ENCODE measurements around the gene MDH2. TPM values are rescaled to one million over a fixed set of nuclear protein-coding genes. Genes with fewer than 3 reads are reported as not detected.
"Not testable (repeated sequence)": the region's sequence is repeated elsewhere in the genome, so short reads cannot be mapped to it uniquely, and the experiment has no call there.

The MDH2 gene
- 100 to 1,000 TPM; 336 to 499 (median 479) TPM for total RNA-seq
- 310 TPM for polyA plus RNA-seq
- long read RNA-seq, donor 1, transcript MDH2-201 (9 exons, 2,209 nt) = major isoform, 647 of 716 reads
- long read RNA-seq, donor 1, transcript MDH2-204 (8 exons, 2,020 nt) = minor isoform, 5 of 716 reads
- long read RNA-seq, donor 1, partial matches to known transcripts = 52 of 716 reads
- long read RNA-seq, donor 1, other reads (novel, unspliced or antisense) = 9 of 716 reads
- long read RNA-seq, donor 2, transcript MDH2-201 (9 exons, 2,209 nt) = major isoform, 426 of 512 reads
- long read RNA-seq, donor 2, partial matches to known transcripts = 76 of 512 reads
- long read RNA-seq, donor 2, other reads (novel, unspliced or antisense) = 3 of 512 reads
- long read RNA-seq, donor 3, transcript MDH2-204 (8 exons, 2,020 nt) = minor isoform, 6 of 931 reads
- long read RNA-seq, donor 3, transcript MDH2-201 (9 exons, 2,209 nt) = major isoform, 828 of 931 reads
- long read RNA-seq, donor 3, partial matches to known transcripts = 67 of 931 reads
- long read RNA-seq, donor 3, other reads (novel, unspliced or antisense) = 27 of 931 reads
- long read RNA-seq, donor 4, transcript MDH2-201 (9 exons, 2,209 nt) = major isoform, 445 of 494 reads
- long read RNA-seq, donor 4, partial matches to known transcripts = 33 of 494 reads
- long read RNA-seq, donor 4, other reads (novel, unspliced or antisense) = 10 of 494 reads

GRCh38 chr7:76047811-76048667 is at the start of gene MDH2, which contains the start of gene STYXL1:
TSS of gene MDH2 (plus strand) at chr7:76048106. CDS start at chr7:76048161, 55 bp downstream.
TSS of gene STYXL1 (minus strand) at chr7:76048000. CDS start at chr7:76030523, 17,477 bp downstream.
- peak within 1 kb of the TSS; percentile 90 for H3K27ac ChIP-seq (ENCODE audit: low read length)
- no peaks in the 10 kb centered on the region for H3K27me3 ChIP-seq (ENCODE audit: control insufficient read depth, insufficient read depth)
- H3K4me3 ChIP-seq (ENCODE audit: low read length) = peak within 1 kb of the TSS; percentile 84
- peaks cover 4% of the 10 kb centered on the region for H3K4me1 ChIP-seq (ENCODE audit: control insufficient read depth, insufficient read depth, low read length)
- ATAC-seq (peak; percentile 98), DNase-seq (peak; percentile 96 to 98 (median 98))
- no peaks in the 10 kb centered on the region for H3K9me3 ChIP-seq (ENCODE audit: control insufficient read depth, low read length)
- WGBS = under 1% methylated on average over 58 of the region's 58 CpGs
- intact Hi-C loops (cut with DNase I) = no loop called here

GRCh38 chr7:76000566-76000965 is 47.3 kb upstream of the MDH2 start:
- Histone ChIP-seq H3K27ac (ENCODE audit: low read length) (no peak overlapping the region), H3K4me3 (ENCODE audit: low read length) (no peak overlapping the region), H3K27me3 (ENCODE audit: control insufficient read depth, insufficient read depth) (no peaks in the 10 kb centered on the region), H3K9me3 (ENCODE audit: control insufficient read depth, low read length) (no peaks in the 10 kb centered on the region), H3K4me1 (ENCODE audit: control insufficient read depth, insufficient read depth, low read length) (no peaks in the 10 kb centered on the region)
- WGBS = 94% methylated on average over 11 of the region's 11 CpGs
- intact Hi-C loops (cut with DNase I) = no loop called here
- peak in 1 of 3 donors; percentile 60 for DNase-seq
- ATAC-seq = peak in 1 of 2 donors; percentile 6

- intact Hi-C loops (cut with DNase I) = no loop called here
- WGBS = 79% methylated on average over 6 of the region's 6 CpGs
- H3K27ac ChIP-seq (ENCODE audit: low read length) = no peak overlapping the region
- no peaks in the 10 kb centered on the region for H3K9me3 ChIP-seq (ENCODE audit: control insufficient read depth, low read length)
- no peak for DNase-seq
- no peak overlapping the region for H3K4me3 ChIP-seq (ENCODE audit: low read length)
- ATAC-seq = peak in 1 of 2 donors; percentile 18
- no peaks in the 10 kb centered on the region for H3K27me3 ChIP-seq (ENCODE audit: control insufficient read depth, insufficient read depth)
- no peaks in the 10 kb centered on the region for H3K4me1 ChIP-seq (ENCODE audit: control insufficient read depth, insufficient read depth, low read length)
These were observed 45.8 kb upstream of the MDH2 start for GRCh38 chr7:76002139-76002538.

- no peaks in the 10 kb centered on the region for H3K27me3 ChIP-seq (ENCODE audit: control insufficient read depth, insufficient read depth)
- no peak overlapping the region for H3K27ac ChIP-seq (ENCODE audit: low read length)
- H3K4me3 ChIP-seq (ENCODE audit: low read length) = no peak overlapping the region
- ATAC-seq (no peak), DNase-seq (no peak)
- H3K4me1 ChIP-seq (ENCODE audit: control insufficient read depth, insufficient read depth, low read length) = no peaks in the 10 kb centered on the region
- intact Hi-C loops (cut with DNase I) = no loop called here
- 93% methylated on average over 3 of the region's 3 CpGs for WGBS
- no peaks in the 10 kb centered on the region for H3K9me3 ChIP-seq (ENCODE audit: control insufficient read depth, low read length)
These were observed 45.1 kb upstream of the MDH2 start for GRCh38 chr7:76002822-76003221.

- Histone ChIP-seq H3K27me3 (ENCODE audit: control insufficient read depth, insufficient read depth) (no peaks in the 10 kb centered on the region), H3K4me1 (ENCODE audit: control insufficient read depth, insufficient read depth, low read length) (no peaks in the 10 kb centered on the region), H3K27ac (ENCODE audit: low read length) (no peak overlapping the region), H3K9me3 (ENCODE audit: control insufficient read depth, low read length) (no peaks in the 10 kb centered on the region), H3K4me3 (ENCODE audit: low read length) (no peak overlapping the region)
- 94% methylated on average over 10 of the region's 10 CpGs for WGBS
- ATAC-seq (no peak), DNase-seq (no peak)
- intact Hi-C loops (cut with DNase I) = no loop called here
These were observed 44.6 kb upstream of the MDH2 start for GRCh38 chr7:76003351-76003750.

- H3K27me3 ChIP-seq (ENCODE audit: control insufficient read depth, insufficient read depth); H3K4me3 ChIP-seq (ENCODE audit: low read length); H3K9me3 ChIP-seq (ENCODE audit: control insufficient read depth, low read length); ATAC-seq; H3K27ac ChIP-seq (ENCODE audit: low read length); H3K4me1 ChIP-seq (ENCODE audit: control insufficient read depth, insufficient read depth, low read length); DNase-seq; intact Hi-C loops (cut with DNase I): not testable (repeated sequence)
- WGBS = 96% methylated on average over 4 of the region's 4 CpGs
These were observed 42.9 kb upstream of the MDH2 start for GRCh38 chr7:76005004-76005403.

- ATAC-seq (no peak), DNase-seq (peak in 1 of 3 donors; percentile 5)
- intact Hi-C loops (cut with DNase I) = no loop called here
- Histone ChIP-seq H3K27me3 (ENCODE audit: control insufficient read depth, insufficient read depth) (no peaks in the 10 kb centered on the region), H3K9me3 (ENCODE audit: control insufficient read depth, low read length) (no peaks in the 10 kb centered on the region), H3K4me1 (ENCODE audit: control insufficient read depth, insufficient read depth, low read length) (no peaks in the 10 kb centered on the region), H3K27ac (ENCODE audit: low read length) (no peak overlapping the region), H3K4me3 (ENCODE audit: low read length) (no peak overlapping the region)
- WGBS = 78% methylated on average over 8 of the region's 8 CpGs
These were observed 39.7 kb upstream of the MDH2 start for GRCh38 chr7:76008156-76008687.

GRCh38 chr7:76009672-76010600 is 38.0 kb upstream of the MDH2 start:
- intact Hi-C loops (cut with DNase I) = no loop called here
- 73% methylated on average over 11 of the region's 11 CpGs for WGBS
- ATAC-seq = no peak
- H3K4me3 ChIP-seq (ENCODE audit: low read length) = no peak overlapping the region
- H3K27me3 ChIP-seq (ENCODE audit: control insufficient read depth, insufficient read depth) = no peaks in the 10 kb centered on the region
- no peaks in the 10 kb centered on the region for H3K4me1 ChIP-seq (ENCODE audit: control insufficient read depth, insufficient read depth, low read length)
- no peaks in the 10 kb centered on the region for H3K9me3 ChIP-seq (ENCODE audit: control insufficient read depth, low read length)
- no peak overlapping the region for H3K27ac ChIP-seq (ENCODE audit: low read length)
- DNase-seq = peak in 1 of 3 donors; percentile 26

- WGBS = 23% methylated on average over 8 of the region's 8 CpGs
- Histone ChIP-seq H3K4me1 (ENCODE audit: control insufficient read depth, insufficient read depth, low read length) (no peaks in the 10 kb centered on the region), H3K4me3 (ENCODE audit: low read length) (no peak overlapping the region), H3K27ac (ENCODE audit: low read length) (no peak overlapping the region), H3K27me3 (ENCODE audit: control insufficient read depth, insufficient read depth) (no peaks in the 10 kb centered on the region), H3K9me3 (ENCODE audit: control insufficient read depth, low read length) (no peaks in the 10 kb centered on the region)
- DNase-seq = peak; percentile 78 to 91 (median 84)
- peak; percentile 93 to 97 for ATAC-seq
- intact Hi-C loops (cut with DNase I) = no loop called here
These were observed 36.5 kb upstream of the MDH2 start for GRCh38 chr7:76011442-76011861.

Data from right cardiac atrium (tissue), 5 donors.